ENCODE data around the gene CTNNA3.

The CTNNA3 gene

DNA sequence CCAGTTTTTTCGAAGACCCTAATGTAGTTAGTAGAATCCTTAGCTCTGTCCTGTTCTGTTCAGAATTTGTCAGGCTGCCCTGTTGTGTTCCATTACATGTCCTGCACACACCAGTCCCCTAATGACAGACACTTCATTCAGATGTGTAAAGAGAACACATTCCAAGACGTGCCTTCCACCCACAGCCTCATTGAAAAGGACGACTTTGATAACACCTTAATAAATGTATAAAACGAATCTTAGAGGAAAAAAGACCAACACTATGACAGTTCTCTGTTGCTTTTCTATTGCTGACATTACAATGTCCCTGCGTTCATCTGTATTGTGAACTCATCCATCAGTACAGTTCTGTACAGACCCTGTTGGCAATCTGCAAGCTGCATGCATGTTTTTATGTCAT lies 766.6 kb downstream of the CTNNA3 start:
- no peak for DNase-seq (ENCODE audit: low read depth)

DNA sequence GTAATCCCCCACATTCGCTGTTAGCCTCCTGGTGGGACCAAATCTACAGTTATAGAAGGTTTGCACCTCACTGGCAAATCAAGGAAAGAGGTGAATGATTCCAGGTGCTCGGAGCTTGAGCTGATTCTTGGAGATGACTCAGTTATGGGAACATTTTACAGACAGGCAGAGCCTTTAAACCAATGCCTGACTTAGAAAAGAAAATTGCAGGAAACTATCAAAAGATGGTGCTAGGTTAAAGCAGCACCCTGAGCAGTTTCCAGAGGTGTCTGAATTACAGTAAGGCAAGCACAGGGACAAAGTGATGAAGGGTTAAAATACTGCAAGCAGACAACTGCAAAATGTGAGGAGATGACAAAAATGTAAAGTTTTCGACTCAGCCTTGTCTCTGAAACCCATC lies 767.2 kb downstream of the CTNNA3 start:
- no peak for DNase-seq (ENCODE audit: low read depth)

DNA sequence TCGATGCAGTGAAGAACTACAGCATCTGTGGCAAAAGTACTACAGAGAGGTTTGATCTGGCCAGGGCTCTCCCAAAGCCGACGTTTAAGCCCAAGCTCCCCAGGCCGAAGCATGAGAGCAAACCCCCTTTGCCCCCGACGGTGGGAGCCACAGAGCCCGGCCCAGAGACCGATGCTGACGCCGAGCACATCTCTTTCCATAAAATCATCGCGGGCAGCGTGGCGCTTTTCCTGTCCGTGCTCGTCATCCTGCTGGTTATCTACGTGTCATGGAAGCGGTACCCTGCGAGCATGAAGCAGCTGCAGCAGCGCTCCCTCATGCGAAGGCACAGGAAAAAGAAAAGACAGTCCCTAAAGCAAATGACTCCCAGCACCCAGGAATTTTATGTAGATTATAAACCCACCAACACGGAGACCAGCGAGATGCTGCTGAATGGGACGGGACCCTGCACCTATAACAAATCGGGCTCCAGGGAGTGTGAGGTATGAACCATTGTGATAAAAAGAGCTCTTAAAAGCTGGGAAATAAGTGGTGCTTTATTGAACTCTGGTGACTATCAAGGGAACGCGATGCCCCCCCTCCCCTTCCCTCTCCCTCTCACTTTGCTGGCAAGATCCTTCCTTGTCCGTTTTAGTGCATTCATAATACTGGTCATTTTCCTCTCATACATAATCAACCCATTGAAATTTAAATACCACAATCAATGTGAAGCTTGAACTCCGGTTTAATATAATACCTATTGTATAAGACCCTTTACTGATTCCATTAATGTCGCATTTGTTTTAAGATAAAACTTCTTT lies 767.8 kb downstream of the CTNNA3 start:
- no peak for DNase-seq (ENCODE audit: low read depth)

DNA sequence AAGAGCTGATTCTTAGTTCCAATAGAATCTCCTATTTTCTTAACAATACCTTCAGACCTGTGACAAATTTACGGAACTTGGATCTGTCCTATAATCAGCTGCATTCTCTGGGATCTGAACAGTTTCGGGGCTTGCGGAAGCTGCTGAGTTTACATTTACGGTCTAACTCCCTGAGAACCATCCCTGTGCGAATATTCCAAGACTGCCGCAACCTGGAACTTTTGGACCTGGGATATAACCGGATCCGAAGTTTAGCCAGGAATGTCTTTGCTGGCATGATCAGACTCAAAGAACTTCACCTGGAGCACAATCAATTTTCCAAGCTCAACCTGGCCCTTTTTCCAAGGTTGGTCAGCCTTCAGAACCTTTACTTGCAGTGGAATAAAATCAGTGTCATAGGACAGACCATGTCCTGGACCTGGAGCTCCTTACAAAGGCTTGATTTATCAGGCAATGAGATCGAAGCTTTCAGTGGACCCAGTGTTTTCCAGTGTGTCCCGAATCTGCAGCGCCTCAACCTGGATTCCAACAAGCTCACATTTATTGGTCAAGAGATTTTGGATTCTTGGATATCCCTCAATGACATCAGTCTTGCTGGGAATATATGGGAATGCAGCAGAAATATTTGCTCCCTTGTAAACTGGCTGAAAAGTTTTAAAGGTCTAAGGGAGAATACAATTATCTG lies 768.6 kb downstream of the CTNNA3 start:
- DNase-seq (ENCODE audit: low read depth), result no peak

DNA sequence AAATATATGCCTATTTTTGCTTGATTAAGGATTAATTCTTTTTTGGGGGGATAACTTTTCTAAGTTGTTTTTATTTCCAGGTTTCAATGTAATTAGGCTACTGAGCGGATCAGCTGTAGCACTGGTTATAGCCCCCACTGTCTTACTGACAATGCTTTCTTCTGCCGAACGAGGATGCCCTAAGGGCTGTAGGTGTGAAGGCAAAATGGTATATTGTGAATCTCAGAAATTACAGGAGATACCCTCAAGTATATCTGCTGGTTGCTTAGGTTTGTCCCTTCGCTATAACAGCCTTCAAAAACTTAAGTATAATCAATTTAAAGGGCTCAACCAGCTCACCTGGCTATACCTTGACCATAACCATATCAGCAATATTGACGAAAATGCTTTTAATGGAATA lies 769.2 kb downstream of the CTNNA3 start:
- DNase-seq (ENCODE audit: low read depth), result no peak

DNA sequence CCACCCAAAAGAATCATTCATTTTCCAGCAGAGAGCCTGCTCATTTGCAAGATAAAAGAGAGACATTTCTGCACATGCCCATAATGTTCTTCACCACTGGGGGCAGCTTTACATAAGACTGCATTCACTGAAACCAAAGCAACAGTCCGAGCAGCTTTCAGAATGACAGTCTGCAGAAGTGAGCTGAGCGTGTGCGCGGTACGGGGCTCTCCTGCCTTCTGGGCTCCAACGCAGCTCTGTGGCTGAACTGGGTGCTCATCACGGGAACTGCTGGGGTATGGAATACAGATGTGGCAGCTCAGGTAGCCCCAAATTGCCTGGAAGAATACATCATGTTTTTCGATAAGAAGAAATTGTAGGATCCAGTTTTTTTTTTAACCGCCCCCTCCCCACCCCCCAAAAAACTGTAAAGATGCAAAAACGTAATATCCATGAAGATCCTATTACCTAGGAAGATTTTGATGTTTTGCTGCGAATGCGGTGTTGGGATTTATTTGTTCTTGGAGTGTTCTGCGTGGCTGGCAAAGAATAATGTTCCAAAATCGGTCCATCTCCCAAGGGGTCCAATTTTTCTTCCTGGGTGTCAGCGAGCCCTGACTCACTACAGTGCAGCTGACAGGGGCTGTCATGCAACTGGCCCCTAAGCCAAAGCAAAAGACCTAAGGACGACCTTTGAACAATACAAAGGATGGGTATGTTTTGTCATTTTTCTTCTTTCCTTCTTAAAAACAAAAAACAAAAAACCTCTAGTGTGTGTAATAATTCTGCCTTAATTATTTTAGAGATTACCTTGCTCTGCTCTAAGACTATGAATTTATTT lies 769.9 kb downstream of the CTNNA3 start, which contains the start of gene LRRTM3:
TSS of gene LRRTM3 (plus strand) at position 141 of the 820 bp plus-strand sequence.
- no peak for DNase-seq (ENCODE audit: low read depth)

DNA sequence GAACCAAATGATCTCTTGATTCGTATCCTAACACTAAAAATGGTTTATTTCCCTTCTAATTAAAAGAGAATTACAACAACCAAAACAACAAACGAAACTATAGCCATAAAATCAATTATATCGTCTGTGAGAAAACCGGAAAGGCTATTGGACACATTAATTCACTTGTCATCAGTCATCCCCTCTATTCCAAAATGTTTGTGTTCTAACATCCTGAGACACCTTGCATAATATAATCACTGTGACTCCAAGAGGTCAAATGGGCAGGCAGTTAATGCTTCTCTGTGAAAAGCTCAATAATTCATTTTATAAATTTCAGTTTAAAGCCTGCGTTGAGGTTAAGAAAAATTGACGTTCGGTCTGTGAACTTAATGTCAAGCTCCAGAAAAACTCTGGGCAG lies 770.6 kb downstream of the CTNNA3 start:
- DNase-seq (ENCODE audit: low read depth), result no peak

DNA sequence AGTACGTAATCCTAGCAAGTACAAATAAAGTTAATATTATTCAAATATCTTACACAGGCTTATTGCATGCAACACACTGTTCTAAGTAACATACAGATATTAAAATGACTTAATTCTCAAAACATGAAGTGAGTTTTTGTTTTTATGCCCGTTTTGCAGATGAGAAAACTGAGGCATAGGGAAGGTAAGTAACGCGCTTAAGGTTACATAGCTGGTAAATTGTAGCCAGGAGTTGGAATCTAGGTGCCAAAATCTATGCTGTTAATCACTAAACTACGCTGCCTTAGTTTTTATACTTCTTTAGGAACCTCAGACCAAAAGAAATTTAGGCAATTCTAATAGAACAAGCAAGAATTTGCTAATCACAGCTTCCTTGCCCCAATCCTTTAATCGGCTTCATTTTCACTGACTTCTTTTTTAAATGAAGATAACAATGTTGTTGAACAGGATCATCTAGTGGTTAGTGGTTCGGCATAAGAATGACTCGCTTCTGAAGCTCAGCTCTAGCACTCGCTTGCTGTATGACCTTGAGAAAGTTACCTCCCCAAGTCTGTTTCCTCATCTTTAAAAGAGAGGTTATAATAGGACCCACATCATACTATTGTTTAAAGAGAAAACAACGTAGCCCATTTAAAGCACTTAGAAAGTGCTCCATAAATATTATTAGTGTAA lies 771.2 kb downstream of the CTNNA3 start:
- no peak for DNase-seq (ENCODE audit: low read depth)

DNA sequence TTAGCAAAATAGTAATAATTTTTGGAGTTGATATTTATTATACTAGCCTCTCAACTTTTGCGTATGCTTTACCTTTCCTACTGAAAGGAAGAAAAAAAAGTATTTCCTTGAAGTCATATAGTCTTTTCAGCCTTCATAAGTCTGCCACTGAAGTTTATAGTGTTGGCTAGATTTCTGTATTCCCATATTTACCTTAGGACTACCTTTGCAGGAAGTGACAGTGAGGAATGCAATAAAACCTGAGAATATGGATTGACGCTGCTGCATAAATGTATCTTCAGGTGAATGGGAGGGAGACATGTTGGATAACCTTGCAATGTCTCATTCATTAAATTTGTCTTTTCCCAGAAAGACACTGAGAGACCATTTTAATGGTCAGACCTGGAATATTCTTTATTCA lies 776.7 kb downstream of the CTNNA3 start:
- no peak for DNase-seq (ENCODE audit: low read depth)

DNA sequence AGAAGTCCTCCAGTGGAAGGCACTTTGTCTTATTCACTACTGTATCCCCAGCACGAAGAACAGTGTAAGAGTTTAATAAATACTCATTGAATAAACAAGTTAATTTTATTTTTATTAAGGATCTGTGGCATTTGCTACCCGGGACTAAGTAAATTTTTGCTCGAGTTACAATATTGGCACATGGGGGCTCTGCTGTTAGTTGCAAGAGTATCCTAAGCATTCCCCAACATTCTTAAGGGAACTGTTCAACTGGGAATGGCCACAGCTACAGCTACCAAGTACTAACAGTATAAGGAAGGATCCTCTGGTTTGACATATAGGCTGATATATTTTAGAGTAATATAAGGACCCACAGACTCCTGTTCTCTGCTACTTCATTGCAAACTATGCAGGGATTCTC lies 778.9 kb downstream of the CTNNA3 start:
- no peak for DNase-seq (ENCODE audit: low read depth)

DNA sequence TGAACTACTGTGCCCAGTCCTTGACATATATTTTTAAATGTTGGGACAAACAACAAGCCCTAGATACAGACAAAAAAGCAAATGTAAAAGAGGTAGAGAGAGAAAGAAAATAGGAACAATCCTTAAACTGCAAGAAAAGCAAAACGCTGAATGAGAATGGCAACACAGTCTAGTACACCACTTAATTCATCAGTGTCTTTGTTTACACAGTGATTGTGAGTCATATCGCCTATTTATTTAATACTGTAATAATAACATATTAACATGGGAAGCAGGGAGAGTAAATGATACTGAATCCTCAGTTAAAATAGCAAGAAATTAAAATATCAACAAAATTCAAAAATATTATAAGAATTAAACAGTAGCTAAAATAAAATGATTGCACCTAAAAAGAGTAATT lies 780.0 kb downstream of the CTNNA3 start:
- no peak for DNase-seq (ENCODE audit: low read depth)

DNA sequence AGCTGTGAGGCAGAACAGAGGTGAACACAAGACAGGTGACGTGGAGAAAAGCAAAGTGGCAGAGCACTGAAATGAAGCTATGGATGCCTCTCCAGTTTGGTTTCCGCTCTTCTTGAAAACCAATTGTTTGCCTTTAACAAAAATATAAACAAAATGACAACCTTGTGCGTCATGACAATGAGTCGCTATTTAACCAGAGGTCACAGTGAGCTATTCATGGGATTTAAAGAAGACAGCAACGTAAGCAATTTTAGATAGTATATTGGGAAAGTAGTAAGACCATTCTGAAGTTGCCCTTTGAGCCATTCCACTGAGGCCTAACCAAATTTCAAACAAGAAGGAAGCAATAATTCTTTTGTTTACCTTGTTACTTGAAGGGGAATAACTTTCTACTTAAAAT lies 785.3 kb downstream of the CTNNA3 start:
- no peak for DNase-seq (ENCODE audit: low read depth)

DNA sequence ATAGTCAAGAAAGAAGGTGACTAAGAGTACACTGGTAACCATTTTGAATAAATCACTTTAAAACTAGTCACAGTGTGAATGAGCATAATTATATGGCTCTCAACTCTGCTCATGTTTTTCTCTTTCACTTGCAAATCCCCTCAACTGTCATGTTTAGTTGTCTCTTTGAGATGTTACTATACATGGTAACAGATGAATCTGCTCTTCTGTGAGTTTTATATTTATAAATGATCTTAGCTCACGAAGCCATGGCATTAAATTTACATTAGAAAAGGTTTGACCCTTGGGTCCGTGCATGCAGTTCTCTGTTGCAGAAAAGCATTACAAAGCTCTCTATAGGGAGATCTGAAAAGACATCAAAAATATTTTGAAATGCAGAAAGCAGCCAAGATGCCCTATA lies 803.1 kb downstream of the CTNNA3 start:
- no peak for DNase-seq (ENCODE audit: low read depth)

DNA sequence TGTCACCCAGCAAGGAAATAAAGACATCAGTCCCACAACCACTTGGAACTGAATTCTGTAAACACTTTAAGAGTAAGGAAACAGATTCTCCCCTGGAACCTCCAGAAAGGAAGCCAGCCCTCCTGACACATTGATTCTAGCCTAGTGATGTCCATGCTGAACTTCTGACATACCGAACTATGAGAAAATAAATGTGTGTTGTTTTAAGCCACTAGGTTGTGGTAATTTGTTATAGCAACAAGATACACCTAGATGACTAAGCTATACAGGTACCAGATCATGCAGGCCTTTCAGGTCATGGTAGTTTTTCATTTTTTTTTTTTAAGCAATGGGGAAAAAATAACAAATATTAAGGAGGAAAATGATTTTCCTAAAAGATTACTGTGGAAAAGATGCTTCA lies 807.8 kb downstream of the CTNNA3 start:
- DNase-seq (ENCODE audit: low read depth), result no peak

DNA sequence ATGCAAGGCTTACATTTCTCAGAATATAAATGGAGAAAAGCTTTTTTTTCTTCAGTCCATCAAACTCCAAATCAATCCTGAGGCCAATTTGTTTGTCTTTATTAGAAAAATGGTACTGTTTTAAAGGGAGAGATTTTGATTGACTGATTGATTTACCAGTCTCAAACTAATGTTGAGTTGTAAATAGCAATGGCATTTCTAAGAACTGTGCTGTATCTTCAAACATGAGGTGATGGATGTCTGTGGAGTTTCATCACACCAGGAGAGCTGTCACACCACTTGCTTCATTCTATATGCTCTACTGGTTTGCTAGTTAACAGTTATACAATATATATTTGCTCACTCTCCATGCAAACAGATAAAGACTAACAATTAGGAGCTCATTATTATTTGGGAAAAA lies 809.1 kb downstream of the CTNNA3 start:
- DNase-seq (ENCODE audit: low read depth), result no peak

DNA sequence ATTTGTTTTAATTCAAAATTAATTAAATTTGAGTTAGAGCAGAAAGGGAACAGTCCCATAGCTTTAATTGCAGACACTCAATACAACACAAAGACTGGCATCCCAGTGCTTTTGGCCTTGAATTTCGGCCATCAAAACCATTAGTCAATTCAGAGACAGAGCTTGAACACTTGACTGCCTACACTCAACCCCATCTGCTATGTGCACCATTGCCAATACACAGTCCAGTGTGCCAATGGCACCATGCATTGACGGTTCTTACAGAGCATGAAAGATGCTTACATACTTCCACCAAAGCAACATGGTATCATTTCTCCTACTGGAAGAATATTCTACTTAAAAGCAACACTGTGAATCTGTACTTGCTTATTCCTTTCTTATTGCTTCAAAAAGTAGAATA lies 813.7 kb downstream of the CTNNA3 start:
- no peak for DNase-seq (ENCODE audit: low read depth)

DNA sequence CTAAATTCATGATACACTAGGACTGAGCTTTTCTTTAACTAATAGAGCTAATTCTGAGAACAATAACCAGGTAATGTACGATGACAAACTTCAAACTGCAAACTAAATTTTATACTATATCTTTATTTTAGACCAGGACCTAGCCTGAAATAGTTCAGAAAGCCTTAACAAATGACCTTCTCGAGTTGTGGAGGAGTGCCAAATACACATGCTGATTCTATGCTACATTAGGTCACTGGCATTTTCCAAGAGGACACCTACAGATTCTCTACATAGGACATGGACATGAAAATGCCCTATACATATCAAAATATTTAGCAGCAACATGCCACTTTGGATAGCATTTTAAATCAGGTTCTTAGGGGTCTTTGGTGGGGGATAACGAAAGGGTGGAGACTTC lies 814.2 kb downstream of the CTNNA3 start:
- no peak for DNase-seq (ENCODE audit: low read depth)

DNA sequence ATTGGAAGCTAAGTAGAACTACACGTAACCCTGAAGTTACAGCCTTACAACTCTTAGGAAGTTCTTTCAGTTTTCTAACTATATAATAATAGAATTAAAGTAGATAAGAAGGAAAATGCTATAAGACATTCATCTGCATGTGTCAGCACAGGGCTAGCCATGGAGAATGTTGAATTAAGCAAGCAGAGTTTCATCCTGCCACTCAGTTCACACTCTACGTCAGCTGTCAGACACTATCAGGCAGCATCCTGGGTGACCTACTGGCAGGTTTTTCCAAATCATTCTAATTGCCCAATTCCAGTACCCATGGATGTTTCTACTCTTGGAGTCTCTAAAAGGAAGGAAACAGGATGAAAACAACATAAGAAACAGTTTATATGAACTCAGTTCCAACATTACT lies 815.2 kb downstream of the CTNNA3 start:
- DNase-seq (ENCODE audit: low read depth), result no peak

DNA sequence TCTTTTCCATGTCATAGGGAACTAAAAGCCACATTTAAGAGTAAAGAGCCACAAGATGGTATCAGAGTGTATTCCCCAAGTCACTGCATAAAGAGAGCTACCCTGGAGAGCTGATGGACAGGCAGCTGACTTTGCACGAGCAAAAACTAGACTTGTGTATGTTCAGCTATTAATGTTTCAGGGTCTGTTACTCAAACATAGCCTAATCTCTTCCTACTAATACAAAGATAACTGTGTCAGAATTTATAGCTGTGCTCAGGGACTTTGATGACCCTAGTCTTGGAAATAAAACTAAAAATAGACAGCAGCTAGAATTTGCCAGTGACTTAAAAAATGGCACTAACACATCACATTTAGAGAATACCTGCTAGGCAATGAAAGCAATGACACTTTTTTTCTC lies 815.7 kb downstream of the CTNNA3 start:
- DNase-seq (ENCODE audit: low read depth), result no peak

DNA sequence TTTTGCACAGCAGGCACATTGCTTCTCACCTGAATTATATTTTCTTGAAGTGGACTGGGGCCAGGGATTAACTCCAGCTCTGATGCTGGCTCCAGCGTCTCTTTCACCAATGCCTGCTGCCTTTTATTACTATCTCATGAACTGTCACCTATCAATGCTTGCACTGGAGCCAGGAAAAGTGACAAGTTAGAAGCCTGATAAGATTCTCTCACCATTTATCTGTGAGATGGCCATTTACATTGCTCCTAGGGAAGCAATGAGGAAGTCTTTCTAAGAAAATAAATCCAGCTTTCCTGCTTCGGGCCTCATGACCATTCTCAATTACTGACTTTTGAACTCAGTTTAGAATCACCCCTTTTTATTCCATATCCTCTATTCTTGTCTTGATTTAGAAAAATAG lies 818.6 kb downstream of the CTNNA3 start:
- DNase-seq (ENCODE audit: low read depth), result no peak

DNA sequence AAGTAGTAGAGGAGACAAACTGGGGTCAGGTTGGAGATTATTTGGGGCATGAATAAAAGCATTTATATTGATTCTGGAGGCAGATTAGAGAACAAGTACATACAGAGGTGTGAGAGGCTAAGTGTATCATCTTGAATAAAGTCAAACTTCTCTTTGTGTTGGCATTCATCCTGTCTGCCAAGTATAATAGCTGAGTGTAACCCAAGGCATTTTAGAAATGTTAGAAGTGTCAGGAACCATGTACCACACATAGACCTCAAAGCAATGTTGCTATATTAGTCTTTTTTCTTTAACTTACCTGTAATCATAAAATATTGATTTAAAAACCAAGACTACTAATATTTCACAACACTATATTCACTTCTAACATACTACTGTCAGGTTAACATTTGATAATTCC lies 826.4 kb downstream of the CTNNA3 start:
- no peak for DNase-seq (ENCODE audit: low read depth)

DNA sequence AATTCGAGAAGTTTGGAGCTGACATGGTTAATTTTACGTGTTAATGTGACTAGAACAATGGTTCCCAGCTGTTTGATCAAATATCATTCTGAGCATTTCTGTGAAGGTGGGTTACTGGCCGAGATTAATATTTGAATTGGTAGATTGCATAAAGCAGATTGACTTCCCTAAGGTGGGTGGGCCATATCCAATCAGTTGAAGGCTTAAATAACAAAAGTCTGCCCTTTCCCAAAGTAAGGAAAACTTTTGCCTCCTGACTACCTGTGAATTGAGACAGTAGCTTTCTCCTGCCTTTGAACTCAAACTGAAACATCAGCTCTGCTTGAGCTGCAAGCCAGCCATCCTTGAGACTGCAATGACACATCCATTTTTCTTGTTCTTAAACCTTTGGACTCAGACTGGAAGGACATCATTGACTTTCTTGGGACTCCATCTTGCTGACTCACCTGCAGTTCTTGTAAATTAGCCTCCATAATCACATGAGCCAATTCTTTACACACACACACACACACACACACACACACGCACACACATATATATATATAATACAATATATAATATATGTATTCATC lies 833.2 kb downstream of the CTNNA3 start:
- no peak for DNase-seq (ENCODE audit: low read depth)
